GM10266 (cell line): Measurements from ENCODE around the gene BANP.
"Not testable (repeated sequence)": the region's sequence is repeated elsewhere in the genome, so short reads cannot be mapped to it uniquely, and the experiment has no call there.

Experiments used
- DNase-seq: peaks from one replicate; pipeline ENCODE4 v3.0.0; 2012; ENCODE audit errors: extremely low spot score
- TF ChIP-seq, protein P1 (sequence below): IDR thresholded peaks from 2 replicates; pipeline ENCODE4 v1.5.1; 2012; ENCODE audit warnings: mild to moderate bottlenecking, low read depth; ENCODE audit not compliant: control insufficient read depth, insufficient read depth; ENCODE audit errors: missing control alignments

BANP gene

DNA sequence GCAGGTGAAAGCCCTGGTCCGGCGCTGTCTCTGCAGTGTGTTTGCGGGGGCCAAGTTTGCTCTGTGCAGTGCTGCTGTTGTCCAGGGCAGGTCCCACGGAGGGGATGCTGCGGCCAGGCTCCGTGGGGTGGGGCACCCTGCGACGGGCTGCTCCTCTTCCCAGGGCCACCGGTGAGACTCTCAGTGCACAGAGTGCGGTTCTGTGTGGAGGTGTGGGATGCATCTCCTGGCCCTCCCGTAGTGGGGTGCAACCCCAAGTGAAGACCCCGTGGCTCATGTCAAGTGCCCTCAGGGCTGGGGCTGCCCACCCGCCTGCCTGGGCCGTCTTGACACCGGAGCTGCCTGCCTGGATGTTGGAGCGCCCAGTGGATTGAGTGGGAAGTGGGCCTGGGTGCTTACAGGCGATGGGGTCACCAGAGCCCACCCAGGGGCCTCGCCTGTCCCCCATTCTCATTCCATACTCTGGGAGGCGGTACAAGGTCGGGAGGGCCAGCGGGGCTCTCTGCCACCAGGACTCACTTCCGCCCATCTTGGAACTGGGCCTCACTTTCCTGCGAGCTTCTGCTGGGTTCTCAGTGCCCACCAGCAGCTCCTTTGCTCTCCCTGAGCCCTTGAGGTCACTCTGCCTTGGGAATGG, 119.9 kb downstream of the BANP start:
- no peak for DNase-seq
- TF ChIP-seq, protein P1, sequence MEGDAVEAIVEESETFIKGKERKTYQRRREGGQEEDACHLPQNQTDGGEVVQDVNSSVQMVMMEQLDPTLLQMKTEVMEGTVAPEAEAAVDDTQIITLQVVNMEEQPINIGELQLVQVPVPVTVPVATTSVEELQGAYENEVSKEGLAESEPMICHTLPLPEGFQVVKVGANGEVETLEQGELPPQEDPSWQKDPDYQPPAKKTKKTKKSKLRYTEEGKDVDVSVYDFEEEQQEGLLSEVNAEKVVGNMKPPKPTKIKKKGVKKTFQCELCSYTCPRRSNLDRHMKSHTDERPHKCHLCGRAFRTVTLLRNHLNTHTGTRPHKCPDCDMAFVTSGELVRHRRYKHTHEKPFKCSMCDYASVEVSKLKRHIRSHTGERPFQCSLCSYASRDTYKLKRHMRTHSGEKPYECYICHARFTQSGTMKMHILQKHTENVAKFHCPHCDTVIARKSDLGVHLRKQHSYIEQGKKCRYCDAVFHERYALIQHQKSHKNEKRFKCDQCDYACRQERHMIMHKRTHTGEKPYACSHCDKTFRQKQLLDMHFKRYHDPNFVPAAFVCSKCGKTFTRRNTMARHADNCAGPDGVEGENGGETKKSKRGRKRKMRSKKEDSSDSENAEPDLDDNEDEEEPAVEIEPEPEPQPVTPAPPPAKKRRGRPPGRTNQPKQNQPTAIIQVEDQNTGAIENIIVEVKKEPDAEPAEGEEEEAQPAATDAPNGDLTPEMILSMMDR = no peak

DNA sequence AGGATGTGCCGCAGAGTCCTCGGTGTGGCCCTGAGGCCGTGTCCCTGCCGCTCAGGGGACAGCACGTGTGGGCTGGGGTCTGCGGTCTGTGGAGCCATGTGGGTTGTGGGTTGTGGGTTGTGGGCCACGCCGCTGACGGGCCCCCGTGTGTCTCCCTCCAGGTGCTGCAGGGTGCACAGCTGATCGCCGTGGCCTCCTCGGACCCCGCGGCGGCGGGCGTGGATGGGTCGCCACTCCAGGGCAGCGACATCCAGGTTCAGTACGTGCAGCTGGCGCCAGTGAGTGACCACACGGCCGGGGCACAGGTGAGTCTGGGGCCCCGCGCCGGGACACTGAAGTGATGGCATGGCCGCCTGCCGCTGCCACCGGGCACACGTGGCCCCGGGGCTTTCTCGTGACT, 120.7 kb downstream of the BANP start:
- DNase-seq = no peak
- TF ChIP-seq, protein P1 = no peak

DNA sequence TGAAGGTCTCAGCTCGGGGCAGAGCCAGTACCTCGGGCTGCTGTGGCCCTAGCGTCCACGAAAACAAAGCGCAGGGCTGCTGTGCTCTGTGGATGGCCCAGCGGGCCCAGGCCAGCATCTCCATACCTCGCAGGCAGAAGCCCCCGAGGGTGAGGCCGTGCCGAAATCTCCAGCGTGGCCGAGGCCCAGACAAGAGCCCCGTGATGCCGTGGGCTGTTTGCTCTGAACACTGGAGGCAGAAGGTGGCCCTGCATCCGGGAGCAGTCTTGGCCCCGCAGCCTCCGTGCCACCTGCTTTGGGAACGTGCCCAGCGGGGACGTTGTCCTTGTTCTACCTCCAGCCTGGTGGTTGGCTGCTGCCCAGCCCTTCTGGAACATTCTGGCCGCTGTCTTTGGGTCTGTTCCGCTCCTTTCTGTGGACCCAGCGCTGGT, 121.4 kb downstream of the BANP start:
- TF ChIP-seq, protein P1 = no peak
- DNase-seq = peak; percentile 24

DNA sequence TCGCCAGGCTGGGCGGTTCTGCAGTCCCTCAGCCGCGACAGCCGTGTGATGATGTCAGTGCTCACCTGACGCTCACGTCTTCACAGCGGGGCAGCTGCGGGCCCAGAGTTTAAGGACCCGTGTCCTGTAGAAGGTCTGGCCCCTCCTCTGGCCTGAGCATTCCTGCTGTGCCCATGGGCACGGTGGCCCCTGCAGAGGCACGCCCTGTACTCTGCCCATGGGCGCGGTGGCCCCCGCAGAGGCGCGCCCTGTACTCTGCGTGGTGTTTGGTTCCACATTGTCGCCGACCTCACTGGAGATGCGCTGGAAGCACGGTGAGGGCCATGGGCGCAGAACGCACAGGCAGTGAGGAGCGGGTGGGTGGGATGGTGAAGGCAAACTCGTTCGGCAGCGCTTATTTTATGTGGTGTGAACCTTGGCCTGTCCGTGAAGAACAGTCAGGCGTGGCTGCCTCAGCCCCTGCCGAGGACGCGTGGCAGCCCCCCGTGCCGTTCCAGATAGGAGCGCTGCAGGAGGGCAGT, 122.0 kb downstream of the BANP start:
- peak; percentile 23 for DNase-seq
- TF ChIP-seq, protein P1 = no peak

DNA sequence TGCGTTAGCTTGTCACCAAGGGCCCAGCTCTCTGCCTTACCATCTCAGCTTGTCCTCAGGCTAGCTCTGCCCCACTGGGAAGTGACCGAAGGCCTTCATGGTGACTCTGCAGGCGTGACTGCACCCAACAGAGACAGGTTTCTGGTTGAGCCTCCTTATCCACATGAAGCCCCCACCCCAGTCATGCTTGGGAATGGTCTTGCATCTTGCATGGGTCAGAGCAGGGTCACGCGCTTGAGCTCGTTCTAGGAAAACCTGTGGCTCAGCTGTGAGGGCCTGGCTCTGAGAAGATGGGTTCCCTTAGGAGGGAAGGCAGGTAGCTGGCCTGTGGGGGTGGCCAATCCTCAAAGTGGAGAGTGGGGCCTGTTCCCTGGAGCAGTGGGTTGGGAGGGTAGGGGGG, 122.8 kb downstream of the BANP start:
- TF ChIP-seq, protein P1 = no peak
- no peak for DNase-seq

DNA sequence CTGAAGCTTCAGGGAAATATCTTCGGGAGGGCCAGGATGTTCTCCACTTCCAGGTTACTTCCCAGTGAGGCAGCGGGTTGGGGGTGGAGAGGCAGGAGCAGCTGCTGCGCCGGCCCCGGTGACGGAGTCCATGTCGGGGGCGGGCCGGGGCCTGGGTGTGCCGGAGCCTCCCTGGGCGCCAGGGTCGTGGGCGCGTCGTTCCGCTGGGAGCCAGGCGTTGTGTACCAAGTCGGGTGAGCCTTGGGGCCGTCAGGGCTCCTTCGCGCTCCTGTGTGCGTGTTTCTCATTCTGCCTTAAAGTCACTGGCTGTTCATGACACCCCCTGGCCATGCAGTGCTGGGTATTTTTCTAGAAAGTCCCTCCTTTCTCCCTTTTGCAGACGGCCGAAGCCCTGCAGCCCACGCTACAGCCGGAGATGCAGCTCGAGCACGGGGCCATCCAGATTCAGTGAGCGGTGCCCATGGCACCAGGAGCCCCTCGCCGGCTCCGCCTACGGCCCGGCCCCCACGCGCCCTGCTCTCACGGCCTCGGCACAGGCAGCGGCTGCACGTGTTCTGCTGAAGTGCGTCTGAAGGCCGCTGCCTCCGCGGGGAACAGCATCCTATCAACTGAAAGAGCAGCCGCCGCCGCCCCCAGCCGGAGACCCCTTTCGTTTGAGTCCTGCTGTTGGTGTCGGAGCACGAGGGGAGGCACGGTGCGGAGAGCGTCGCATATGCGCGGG, 125.1 kb downstream of the BANP start:
- no peak for DNase-seq
- TF ChIP-seq, protein P1 = no peak

DNA sequence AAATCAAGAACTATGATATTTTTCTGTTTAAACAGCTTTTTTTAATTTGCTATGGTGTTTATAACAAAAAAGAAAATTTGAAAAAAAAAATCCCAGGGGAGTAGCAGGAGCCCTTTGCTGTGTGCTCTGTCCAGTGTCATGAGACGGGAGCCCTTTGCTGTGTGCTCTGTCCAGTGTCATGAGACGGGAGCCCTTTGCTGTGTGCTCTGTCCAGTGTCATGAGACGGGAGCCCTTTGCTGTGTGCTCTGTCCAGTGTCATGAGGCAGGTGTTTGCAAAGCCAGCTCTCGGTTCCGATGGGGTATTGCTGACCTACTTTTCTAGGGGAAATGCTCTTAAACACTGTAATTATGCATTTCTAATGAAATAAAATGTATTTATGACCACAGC, 125.7 kb downstream of the BANP start:
- not testable (repeated sequence) for DNase-seq
